ENCODE measurements around the gene SCARB1. TPM values are rescaled to one million over a fixed set of nuclear protein-coding genes. Genes with fewer than 3 reads are reported as not detected.

Gene SCARB1
- total RNA-seq, 1 donor from 2014 or later, result 7.1 TPM

- intact Hi-C loops (cut with micrococcal nuclease), result no loop called here
These were observed 16.3 kb downstream of the SCARB1 start for GRCh38 chr12:124847113-124848074.

- intact Hi-C loops (cut with micrococcal nuclease), result no loop called here
These were observed 19.0 kb downstream of the SCARB1 start for GRCh38 chr12:124844411-124845397.

- intact Hi-C loops (cut with micrococcal nuclease), result no loop called here
These were observed 20.7 kb downstream of the SCARB1 start for GRCh38 chr12:124842800-124843510.

- intact Hi-C loops (cut with micrococcal nuclease), result no loop called here
These were observed 21.5 kb downstream of the SCARB1 start for GRCh38 chr12:124842073-124842749.

GRCh38 chr12:124841558-124841945, 22.1 kb downstream of the SCARB1 start:
- intact Hi-C loops (cut with micrococcal nuclease), result no loop called here

- intact Hi-C loops (cut with micrococcal nuclease), result no loop called here
These were observed 25.5 kb downstream of the SCARB1 start for GRCh38 chr12:124837958-124838803.

GRCh38 chr12:124837249-124837897, 26.3 kb downstream of the SCARB1 start:
- intact Hi-C loops (cut with micrococcal nuclease), result no loop called here

- intact Hi-C loops (cut with micrococcal nuclease), result no loop called here
These were observed 26.9 kb downstream of the SCARB1 start for GRCh38 chr12:124836759-124837158.

GRCh38 chr12:124835656-124836410, 27.8 kb downstream of the SCARB1 start:
- intact Hi-C loops (cut with micrococcal nuclease), result no loop called here

- intact Hi-C loops (cut with micrococcal nuclease), result no loop called here
These were observed 28.8 kb downstream of the SCARB1 start for GRCh38 chr12:124834822-124835221.

- intact Hi-C loops (cut with micrococcal nuclease), result no loop called here
These were observed 30.0 kb downstream of the SCARB1 start for GRCh38 chr12:124833693-124834122.

GRCh38 chr12:124832856-124833255, 30.8 kb downstream of the SCARB1 start:
- intact Hi-C loops (cut with micrococcal nuclease), result no loop called here

- intact Hi-C loops (cut with micrococcal nuclease), result no loop called here
These were observed 32.1 kb downstream of the SCARB1 start for GRCh38 chr12:124831590-124831989.

GRCh38 chr12:124830306-124830705, 33.4 kb downstream of the SCARB1 start:
- intact Hi-C loops (cut with micrococcal nuclease), result no loop called here

- intact Hi-C loops (cut with micrococcal nuclease), result no loop called here
These were observed 33.9 kb downstream of the SCARB1 start for GRCh38 chr12:124829708-124830304.

GRCh38 chr12:124829008-124829707, 34.5 kb downstream of the SCARB1 start:
- intact Hi-C loops (cut with micrococcal nuclease), result no loop called here

GRCh38 chr12:124828264-124829007, 35.2 kb downstream of the SCARB1 start:
- intact Hi-C loops (cut with micrococcal nuclease), result no loop called here
